ENCODE results near the gene TEKT2. TPM values are rescaled to one million over a fixed set of nuclear protein-coding genes. Genes with fewer than 3 reads are reported as not detected.

Gene TEKT2
- total RNA-seq, 2 experiments from 2014 or later = 0.22 to 0.33 TPM

DNA sequence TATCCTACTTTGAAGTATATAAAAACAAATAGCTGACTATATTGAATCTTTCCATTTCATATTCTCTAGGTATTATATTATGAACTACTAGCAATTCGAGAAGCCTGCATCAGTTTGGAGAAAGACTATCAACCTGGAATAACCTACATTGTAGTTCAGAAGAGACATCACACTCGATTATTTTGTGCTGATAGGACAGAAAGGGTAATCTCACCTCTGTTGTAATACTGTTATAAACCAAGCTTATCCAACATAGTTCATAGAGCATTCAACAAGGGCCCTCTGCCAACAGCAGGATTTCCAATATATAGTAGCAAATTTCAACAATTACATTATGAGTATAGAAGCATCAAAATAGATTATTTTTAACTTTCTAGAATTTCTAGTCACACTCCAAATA lies 43.7 kb upstream of the TEKT2 start:
- no peak for ATAC-seq (ENCODE audit: poor library complexity)
- peaks cover 47% of the 10 kb centered on the region for H3K36me3 ChIP-seq (ENCODE audit: insufficient read depth, low read length)
- no peak for DNase-seq

DNA sequence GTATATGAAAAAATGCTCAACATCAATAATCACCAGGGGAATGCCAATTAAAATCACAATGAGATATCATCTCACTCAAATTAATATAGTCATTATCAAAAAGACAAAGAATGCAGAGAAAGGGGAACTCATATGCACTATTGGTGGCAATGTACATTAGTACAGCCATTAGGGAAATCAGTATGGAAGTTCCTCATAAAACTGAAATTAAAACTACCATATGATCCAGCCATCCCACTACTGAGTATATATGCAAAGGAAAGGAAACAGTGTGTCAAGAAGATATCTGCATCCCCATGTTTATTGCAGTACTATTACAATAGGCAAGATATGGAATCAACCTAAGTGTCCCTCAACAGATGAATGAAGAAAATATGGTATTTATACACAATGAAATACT lies 32.1 kb upstream of the TEKT2 start:
- Histone ChIP-seq H3K4me1 (ENCODE audit: insufficient read depth, low read length) (no peaks in the 10 kb centered on the region), H3K27me3 (ENCODE audit: control insufficient read depth in 1 of 2, insufficient read depth in 2 of 2, low read length in 2 of 2) (no peaks in the 10 kb centered on the region), H3K36me3 (ENCODE audit: insufficient read depth, low read length) (peaks cover 16% of the 10 kb centered on the region), H3K9me3 (ENCODE audit: control insufficient read depth in 1 of 2, insufficient read depth in 1 of 2, low read length in 2 of 2) (peaks cover 7% of the 10 kb centered on the region in 2 experiments), H3K27ac (ENCODE audit: low read depth in 1 of 2, low read length in 2 of 2) (no peak overlapping the region), H3K4me3 (ENCODE audit: low read length) (no peak overlapping the region)
- Mint-ChIP-seq H3K4me3 (no peak overlapping the region), H3K27me3 (no peaks in the 10 kb centered on the region), H3K4me1 (ENCODE audit: low read depth) (no peaks in the 10 kb centered on the region), H3K27ac (no peak overlapping the region), H3K9me3 (no peaks in the 10 kb centered on the region), H3K36me3 (ENCODE audit: low read depth) (peaks cover 63% of the 10 kb centered on the region)
- ChIA-PET POLR2A (no interaction called here), CTCF (no interaction called here)
- ATAC-seq (ENCODE audit: poor library complexity) (no peak), DNase-seq (no peak)
- TF ChIP-seq, protein P1, sequence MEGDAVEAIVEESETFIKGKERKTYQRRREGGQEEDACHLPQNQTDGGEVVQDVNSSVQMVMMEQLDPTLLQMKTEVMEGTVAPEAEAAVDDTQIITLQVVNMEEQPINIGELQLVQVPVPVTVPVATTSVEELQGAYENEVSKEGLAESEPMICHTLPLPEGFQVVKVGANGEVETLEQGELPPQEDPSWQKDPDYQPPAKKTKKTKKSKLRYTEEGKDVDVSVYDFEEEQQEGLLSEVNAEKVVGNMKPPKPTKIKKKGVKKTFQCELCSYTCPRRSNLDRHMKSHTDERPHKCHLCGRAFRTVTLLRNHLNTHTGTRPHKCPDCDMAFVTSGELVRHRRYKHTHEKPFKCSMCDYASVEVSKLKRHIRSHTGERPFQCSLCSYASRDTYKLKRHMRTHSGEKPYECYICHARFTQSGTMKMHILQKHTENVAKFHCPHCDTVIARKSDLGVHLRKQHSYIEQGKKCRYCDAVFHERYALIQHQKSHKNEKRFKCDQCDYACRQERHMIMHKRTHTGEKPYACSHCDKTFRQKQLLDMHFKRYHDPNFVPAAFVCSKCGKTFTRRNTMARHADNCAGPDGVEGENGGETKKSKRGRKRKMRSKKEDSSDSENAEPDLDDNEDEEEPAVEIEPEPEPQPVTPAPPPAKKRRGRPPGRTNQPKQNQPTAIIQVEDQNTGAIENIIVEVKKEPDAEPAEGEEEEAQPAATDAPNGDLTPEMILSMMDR (IDR thresholded peaks at IDR 0.05) = no peak
- intact Hi-C loops (cut with DNase I, micrococcal nuclease) = no loop called here

More for the DNA sequence above, 43.7 kb upstream of the TEKT2 start:
- TF ChIP-seq, protein P1 (IDR thresholded peaks at IDR 0.05) = no peak
- ChIA-PET POLR2A (no interaction called here), CTCF (interaction anchor here (0.7 kb wide), 1 partner anchor 24 kb away, joined by 5 read pairs; no protein-coding TSS in a partner anchor)
- Histone ChIP-seq H3K9me3 (ENCODE audit: control insufficient read depth in 1 of 2, insufficient read depth in 1 of 2, low read length in 2 of 2) (no peaks in the 10 kb centered on the region), H3K27ac (ENCODE audit: low read depth in 1 of 2, low read length in 2 of 2) (no peak overlapping the region), H3K27me3 (ENCODE audit: control insufficient read depth in 1 of 2, insufficient read depth in 2 of 2, low read length in 2 of 2) (no peaks in the 10 kb centered on the region), H3K4me3 (ENCODE audit: low read length) (no peak overlapping the region), H3K4me1 (ENCODE audit: insufficient read depth, low read length) (no peaks in the 10 kb centered on the region)
- intact Hi-C loops (cut with DNase I, micrococcal nuclease) = no loop called here
- Mint-ChIP-seq H3K27ac (no peak overlapping the region), H3K9me3 (no peaks in the 10 kb centered on the region), H3K4me1 (ENCODE audit: low read depth) (no peaks in the 10 kb centered on the region), H3K4me3 (no peak overlapping the region), H3K36me3 (ENCODE audit: low read depth) (peaks cover 68% of the 10 kb centered on the region), H3K27me3 (no peaks in the 10 kb centered on the region)

- ChIA-PET CTCF (interaction anchor here (1.6 kb wide), 1 partner anchor 9 kb away, joined by 4 read pairs; no protein-coding TSS in a partner anchor), POLR2A (interaction anchor here (0.6 kb wide), 1 partner anchor 679 kb away, joined by 6 read pairs; no protein-coding TSS in a partner anchor)
- DNase-seq = no peak
- Histone ChIP-seq H3K4me3 (ENCODE audit: low read length) (no peak overlapping the region), H3K27ac (ENCODE audit: low read depth in 1 of 2, low read length in 2 of 2) (no peak overlapping the region), H3K36me3 (ENCODE audit: insufficient read depth, low read length) (peaks cover 10% of the 10 kb centered on the region), H3K4me1 (ENCODE audit: insufficient read depth, low read length) (no peaks in the 10 kb centered on the region), H3K9me3 (ENCODE audit: control insufficient read depth in 1 of 2, insufficient read depth in 1 of 2, low read length in 2 of 2) (no peaks in the 10 kb centered on the region), H3K27me3 (ENCODE audit: control insufficient read depth in 1 of 2, insufficient read depth in 2 of 2, low read length in 2 of 2) (no peaks in the 10 kb centered on the region)
- no peak for ATAC-seq (ENCODE audit: poor library complexity)
- Mint-ChIP-seq H3K27me3 (no peaks in the 10 kb centered on the region), H3K9me3 (no peaks in the 10 kb centered on the region), H3K4me3 (no peak overlapping the region), H3K36me3 (ENCODE audit: low read depth) (peaks cover 48% of the 10 kb centered on the region), H3K4me1 (ENCODE audit: low read depth) (no peaks in the 10 kb centered on the region), H3K27ac (no peak overlapping the region)
- TF ChIP-seq, protein P1 (IDR thresholded peaks at IDR 0.05) = no peak
- intact Hi-C loops (cut with DNase I, micrococcal nuclease) = no loop called here
These were observed 29.9 kb upstream of the TEKT2 start for GRCh38 chr1:36053978-36054377.

All from CD4-positive, alpha-beta T cell (primary cell).